CD4-positive, alpha-beta T cell treated with Interleukin-1 beta for 1 hour (primary cell): ENCODE data around the gene EGFLAM.
"Not testable (repeated sequence)": the region's sequence is repeated elsewhere in the genome, so short reads cannot be mapped to it uniquely, and the experiment has no call there.

Source experiments
- DNase-seq, 2 donors: peaks; one replicate each; pipeline ENCODE4 v3.0.0-alpha.2; 2020 to 2022

The EGFLAM gene

DNA sequence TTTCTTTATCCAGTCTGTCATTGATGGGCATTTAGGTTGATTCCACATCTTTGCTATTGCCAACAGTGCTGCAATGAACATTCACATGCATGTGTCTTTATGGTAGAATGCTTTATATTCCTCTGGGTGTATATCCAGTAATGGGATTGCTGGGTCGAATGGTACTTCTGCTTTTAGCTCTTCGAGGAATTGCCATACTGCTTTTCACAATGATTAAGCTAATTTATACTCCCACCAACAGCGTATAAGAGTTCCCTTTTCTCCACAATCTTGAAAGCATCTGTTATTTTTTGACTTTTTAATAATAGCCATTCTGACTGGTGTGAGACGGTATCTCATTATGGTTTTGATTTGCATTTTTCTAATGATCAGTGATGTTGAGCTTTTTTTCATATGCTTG lies 74.8 kb downstream of the EGFLAM start:
- not testable (repeated sequence) for DNase-seq

DNA sequence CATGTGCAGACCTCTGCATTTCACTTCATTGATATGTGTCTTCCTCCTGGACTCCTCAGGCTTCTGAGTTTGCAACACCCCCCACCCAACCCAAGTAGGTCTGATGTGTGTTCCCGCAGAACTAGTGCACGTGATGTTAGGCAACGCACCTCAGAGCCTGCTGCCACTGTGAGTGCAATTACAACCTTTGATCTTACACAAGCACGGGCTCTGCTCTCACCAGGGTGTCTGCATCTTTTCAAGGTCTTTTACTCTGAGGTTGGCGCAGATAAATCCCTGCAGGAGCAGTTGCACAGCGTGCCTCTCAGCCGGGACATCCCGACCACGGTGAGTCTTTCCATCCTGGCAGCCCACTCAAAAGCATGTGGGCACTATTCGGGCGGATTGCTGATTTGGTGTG lies 80.1 kb downstream of the EGFLAM start:
- no peak for DNase-seq

DNA sequence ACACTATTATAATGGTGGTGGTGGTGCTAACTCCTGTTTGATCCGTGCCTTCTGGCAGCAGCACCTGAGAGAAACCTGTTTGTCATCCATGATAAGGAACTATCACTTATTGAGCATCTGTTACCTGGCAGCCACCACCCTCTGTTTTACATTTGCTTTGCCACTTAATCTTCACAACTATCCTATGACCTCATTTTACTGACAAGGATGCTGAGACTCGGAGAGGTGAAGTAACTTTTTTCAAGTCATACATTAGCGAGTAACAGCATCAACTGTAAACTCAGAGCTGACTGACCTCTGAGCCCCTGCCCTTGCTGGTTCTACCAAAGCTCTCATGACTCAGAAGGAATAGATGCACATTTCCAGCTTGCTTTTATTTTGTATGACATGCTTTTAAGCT lies 81.1 kb downstream of the EGFLAM start:
- DNase-seq: no peak

DNA sequence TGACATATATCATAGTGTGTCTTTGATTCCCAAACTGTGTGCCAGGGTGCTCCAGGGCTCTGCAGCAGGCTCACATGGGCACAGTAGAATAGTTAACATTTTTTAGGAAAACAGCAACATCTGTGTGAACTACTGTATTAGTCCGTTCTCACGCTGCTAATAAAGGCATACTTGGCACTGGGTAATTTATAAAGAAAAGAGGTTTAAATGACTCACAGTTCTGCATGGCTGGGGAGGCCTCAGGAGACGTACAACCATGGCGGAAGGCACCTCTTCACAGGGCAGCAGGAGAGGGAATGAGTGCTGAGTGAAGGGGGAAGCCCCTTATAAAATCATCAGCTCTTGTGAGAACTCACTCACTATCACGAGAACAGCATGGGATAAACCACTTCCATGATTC lies 82.7 kb downstream of the EGFLAM start:
- no peak for DNase-seq

DNA sequence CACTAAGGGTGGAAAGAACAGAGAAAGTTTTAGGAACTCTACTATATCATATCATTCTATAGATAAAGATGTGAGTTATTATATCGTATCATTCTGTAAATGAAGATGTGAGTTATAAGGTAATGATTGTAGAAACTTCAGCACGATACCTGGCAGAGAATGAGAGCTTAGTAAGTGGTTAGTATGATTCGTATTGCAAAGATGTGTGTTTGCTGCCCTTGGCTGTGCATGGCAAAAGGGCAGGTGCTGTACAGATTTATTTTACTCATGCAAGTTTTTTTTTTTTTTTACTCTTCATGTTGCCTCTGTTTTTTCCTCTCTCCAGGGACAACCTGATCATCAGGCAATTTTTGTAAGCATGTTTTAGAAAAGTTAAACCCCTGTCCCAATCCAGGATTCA lies 83.3 kb downstream of the EGFLAM start:
- no peak for DNase-seq

DNA sequence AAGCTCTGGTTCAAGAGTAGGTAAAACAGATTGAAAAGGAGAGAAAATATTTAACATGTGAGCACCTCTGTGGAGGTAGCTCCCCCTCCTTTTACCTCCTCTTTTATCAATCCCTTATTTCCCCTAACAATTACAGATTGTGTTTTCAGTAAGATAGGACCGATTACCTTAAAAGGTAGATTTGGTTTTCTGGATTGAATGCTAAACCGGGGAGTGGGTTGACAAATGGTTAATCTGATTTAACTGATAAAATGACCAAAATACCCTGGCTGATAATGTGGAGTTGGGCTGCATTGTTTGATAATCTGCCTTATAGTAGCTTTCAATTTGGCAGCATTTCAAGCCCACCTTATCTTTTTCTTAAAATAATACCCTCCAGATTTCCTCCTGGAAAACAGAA lies 83.9 kb downstream of the EGFLAM start:
- no peak for DNase-seq

DNA sequence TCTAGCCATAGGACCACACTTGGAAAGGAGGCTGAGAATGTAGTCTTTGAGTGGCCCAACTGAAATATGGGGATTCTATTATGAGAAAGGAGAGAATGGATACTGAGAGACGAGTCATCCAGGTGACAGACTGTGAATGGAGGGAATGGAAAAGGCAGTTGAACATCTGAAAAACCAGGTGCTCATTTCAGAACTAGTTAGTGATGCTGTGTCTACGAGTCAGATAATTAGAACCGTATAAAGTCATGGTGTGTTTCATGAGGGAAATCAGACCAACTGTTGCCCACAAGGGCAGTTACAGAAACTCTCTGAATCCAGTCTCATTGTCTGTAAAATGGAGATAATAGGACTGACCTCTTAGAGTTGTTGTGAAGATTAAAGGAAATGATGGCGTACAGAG lies 86.5 kb downstream of the EGFLAM start:
- no peak for DNase-seq

DNA sequence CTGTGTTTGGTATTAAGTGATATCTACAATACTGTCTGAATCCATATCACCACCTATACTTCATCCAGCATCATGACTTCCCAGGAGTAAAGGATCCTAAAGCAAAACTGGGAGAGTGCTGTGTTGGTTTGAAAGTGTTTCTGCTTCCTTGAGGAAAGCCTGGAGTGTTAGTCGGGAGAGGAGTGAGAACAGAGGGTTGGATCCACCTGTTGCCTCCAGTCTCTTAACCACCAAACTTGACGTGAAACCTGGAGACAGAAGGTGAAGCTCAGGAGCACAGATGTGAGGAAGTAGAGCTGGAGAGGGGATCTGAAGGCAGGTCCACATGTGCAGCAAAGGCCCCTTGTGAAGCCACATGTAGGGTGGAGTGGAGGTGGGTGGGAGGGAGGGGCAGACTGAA lies 88.2 kb downstream of the EGFLAM start:
- DNase-seq: no peak

DNA sequence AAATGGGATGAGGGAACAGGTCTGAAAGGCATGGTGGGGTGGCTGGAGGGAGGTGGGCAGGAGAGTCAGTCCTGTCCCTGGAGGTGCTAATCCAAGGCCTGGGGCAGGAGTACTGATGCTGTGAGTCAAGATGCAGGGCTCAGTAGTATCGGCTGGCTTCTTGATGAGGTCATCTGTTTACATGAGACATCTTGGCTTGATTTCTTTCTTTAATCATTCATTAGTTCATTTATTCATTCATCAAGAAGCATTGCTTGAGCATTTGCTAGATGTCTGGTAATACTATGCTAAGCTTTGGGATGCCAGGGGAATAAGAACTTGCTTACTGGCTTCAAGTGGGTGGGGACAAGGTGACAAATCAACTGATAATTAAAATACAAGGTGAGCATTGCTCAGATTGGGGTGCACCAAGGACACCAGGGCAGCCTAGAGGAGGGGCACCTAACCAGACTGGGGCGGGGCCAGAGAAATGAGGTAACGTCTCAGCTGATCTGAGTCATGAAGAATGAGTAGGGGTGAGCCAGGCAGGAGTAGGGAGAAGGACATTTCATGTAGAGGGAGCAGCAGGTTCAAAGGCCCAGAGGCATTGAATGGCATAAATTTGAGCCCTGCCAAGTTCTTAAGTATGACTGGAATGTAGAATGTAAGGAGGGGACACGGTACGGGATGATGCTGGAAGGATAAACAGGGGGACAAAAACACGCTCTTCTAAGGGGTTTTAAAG lies 88.8 kb downstream of the EGFLAM start:
- DNase-seq: no peak

DNA sequence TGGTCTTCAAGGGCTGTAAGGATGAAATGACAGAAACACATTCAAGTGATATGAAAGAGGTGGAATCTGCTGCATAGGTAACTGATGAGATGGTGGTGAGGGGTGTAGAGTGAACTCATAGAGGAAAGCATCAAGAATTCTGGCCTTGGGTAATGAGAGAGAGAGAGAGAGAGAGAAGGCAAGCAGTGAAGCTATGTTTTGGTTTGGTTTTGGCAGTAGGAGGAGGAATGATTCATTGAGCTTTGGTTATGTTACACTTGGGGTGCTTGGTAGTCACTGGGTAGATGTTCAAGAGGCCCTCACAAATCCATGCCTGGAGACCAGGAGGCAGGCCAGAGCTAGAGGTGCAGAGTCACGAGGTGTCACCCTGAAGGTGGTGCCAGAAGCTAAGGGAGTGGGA lies 89.5 kb downstream of the EGFLAM start:
- no peak for DNase-seq

DNA sequence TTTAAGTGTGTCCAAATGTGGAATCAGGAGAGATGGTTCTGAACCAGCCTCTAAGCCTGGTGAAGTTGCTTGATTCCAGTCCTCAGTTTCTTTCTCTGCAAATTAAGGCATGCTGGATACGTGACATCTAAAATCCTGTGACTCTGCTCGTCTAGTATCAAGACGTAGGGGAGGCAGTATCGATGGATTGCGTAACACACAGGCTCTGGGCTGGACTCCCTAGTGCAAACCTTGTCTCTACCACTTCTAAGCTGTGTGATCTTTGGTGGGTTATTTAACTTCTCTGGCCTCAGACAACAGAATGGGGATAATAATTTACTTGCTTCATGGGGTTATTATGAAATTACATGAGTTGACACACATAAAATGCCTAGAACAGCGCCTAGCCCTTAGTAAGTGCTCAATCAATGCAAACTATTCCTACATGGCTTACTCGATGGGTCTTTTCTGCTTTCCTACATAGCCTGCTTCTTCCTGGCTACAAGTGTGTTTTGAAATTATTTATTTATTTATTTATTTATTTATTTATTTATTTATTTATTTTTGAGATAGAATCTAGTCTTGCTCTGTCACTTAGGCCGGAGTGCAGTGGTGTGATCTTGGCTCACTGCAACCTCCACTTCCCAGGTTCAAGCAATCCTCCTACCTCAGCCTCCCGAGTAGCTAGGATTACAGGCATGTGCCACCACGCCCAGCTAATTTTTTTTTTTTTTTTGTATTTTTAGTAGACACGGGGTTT lies 102.1 kb downstream of the EGFLAM start:
- no peak for DNase-seq

DNA sequence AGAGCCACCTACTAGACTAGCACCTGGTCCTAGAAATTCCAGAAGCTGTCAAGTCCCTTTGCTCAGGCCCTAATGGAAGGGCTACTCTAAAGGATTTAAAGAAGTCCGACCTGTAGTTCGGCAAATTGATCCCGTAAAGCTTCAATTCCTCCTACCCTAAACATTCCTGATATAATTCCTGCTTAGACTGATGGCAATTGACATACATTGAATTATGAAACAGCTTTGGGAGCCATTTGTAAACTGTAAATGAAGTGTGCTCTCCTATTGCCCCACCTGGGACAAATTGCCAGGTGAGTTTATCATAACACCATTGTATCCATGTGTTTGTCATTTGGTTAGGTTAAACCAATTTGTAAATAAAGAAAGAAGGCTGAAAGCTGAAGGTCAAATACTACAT lies 104.4 kb downstream of the EGFLAM start:
- DNase-seq: no peak

DNA sequence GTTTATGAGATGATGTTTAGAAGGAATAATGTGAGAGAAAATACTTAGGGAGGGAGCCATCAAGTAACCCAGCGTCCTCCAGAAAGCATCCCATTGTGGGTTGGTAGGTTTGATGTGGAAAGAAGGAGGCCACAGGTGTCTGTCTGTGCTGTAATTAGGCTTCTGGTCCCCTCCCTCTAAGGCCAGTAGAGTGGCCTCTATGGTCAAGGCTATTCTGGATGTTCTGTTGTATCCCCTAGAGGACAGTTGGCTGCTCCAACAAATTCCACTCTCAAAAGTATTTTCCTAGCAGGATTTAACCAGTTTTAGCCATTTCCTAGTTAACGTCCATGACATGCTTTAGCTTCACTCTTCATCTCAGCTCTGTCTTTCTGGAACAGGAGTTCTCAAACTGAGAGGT lies 106.5 kb downstream of the EGFLAM start:
- no peak for DNase-seq

DNA sequence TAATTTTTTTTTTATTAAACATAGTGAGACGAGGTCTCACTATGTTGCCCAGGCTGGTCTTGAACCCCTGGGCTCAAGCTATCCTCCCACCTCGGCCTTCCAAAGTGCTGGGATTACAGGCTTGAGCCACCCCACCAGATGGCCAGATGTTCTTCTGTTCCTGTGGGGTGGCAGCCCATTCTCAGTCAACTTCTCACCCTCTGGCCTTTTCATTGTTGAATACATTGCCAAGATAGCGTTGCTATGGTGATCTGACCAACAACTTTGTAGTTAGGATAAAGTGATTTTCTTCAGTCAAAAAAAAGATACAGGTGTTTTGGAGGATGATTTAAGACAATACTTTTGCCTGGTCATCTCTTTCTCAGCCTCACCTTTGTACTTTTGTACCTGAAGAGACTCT lies 109.1 kb downstream of the EGFLAM start:
- no peak for DNase-seq

DNA sequence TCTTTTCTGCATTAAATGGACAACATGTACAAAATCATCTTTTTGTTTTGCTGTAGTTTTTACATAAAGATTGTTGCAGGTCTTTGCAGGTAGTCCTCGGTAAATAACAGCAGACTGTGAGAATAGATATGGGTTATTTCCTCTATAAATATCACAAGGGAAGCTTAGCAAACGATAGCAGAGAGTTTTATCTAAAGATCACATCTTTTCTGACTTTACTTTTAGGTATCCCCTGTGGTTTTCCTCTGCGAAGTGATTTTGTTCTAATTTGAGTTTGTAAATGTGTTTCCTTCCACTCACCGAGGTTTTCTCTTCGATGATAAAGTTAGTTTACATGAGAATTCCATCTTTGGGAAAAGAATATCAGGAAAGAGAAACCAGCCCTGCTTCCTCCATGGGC lies 109.6 kb downstream of the EGFLAM start:
- no peak for DNase-seq

DNA sequence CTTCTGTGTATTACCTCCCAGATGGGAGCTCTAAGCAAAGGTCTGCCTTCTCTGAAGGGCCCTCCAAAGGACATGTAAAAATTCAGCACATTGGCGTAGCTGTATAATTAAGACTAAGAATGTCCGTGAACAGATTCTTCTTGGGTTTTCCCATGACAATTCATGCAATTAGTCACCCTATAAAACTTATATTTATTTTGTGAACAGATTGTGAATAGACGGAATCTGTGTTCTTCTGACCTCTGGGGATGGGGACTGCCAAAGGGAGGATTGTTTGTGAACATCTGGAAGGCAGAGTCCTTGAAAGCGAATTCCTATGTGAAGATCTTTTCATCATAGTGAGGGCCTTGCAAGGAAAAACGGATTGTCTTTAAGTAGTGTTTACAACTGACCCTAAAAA lies 111.3 kb downstream of the EGFLAM start:
- no peak for DNase-seq

DNA sequence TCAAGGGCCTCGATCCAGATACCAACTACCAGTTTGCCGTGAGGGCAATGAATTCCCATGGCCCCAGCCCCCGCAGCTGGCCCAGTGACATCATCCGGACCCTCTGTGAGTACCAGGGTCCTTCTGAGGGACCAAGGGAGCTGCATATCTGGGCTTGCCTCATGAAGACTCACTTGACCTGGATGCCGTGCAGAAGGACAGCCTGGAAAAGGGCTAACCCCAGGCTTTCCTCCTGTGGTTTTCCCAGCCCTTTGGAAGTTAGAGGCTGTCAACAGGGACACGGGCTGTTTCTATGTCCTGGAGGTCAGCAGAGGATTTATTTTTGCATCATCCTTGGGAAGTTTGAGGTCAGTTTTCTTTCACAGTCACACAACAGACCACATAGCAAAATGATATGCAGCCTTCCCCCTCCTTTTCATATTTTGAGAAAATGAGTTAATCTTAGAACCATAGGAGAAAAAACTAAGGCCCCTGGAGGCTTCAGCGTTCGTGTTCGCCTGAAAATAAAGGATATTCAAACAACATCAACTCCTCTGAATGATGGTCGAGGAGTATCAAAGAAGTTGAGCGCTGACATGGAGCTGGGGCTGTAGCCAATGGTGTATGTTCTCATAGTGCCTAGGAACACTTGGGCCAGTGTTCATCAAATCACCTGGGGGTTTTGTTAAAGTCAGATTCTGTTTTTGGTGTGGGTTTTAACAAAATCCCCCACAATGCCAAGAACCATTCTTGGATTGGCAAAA lies 112.2 kb downstream of the EGFLAM start:
- DNase-seq: no peak

DNA sequence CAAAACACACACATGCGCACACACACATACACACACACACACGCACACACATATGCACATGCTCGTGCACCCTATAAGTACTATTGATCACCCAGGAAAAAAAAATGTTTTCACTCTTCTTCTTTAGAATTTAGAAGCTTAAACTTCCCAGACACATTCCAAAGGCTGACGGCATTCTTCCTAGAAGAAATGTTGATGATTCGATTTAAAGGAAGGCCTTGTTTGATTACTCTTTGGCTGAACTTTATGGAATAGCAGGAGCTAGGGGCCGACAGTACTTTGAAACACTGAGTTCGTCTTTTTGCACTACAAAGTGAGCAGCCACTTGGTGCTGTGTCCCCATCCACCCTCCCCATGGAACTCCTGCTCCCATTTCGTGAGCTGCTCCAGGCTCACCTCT lies 113.2 kb downstream of the EGFLAM start:
- DNase-seq: no peak

DNA sequence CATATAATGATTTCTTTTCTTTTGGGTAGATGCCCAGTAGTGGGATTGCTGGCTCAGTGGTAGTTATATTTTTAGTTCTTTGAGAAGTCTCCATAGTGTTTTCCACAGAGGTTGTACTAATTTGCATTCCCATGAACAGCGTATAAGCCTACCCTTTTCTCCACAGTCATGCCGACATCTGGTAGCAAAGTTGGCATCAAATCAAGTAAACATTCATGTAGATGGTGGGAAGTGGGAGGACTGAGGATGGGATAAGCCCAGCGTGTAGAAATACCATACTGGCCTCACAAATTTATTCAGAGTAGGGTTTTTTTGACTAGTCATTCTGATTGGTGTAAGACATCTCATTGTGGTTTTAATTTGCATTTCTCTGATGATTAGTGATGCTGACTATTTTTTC lies 115.4 kb downstream of the EGFLAM start:
- DNase-seq: no peak

DNA sequence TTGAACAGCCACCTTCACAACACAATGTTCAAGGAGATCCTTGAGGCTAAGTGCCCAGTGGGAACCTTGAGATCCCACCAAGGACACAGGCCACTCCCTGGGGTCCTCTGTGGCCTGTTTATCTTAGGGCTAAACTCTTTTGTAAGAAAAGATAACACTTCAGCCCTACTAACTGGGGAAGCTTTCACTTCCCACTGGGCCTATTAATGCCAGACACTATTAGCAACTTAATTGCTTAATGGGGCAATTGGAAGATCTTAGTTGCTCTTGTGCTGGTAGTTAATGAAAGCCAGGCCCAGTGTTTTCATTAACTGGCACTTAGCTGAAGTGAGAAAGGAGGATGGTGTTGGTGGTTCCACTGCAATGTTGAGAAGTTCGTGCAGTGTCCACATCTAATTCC lies 117.1 kb downstream of the EGFLAM start:
- no peak for DNase-seq

DNA sequence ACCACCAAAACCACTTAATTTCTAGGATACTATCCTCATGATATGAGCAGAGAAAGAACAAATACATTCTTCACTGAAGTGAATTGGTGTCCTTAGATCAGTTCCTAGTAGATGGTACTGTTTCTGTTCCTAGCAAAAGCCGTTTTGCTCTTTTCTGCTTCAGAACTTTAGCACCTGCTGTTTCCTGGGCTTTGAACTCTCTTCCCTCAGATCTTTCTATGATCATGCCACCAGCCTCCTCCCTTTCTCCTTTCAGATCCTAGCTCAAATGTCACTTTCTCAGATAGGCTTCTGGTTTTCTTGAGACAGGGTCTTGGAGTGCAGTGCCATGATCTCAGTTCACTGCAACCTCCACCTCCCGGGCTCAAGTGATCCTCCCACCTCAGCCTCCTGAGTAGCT lies 118.0 kb downstream of the EGFLAM start:
- peak in 1 of 2 donors; percentile 1 for DNase-seq

DNA sequence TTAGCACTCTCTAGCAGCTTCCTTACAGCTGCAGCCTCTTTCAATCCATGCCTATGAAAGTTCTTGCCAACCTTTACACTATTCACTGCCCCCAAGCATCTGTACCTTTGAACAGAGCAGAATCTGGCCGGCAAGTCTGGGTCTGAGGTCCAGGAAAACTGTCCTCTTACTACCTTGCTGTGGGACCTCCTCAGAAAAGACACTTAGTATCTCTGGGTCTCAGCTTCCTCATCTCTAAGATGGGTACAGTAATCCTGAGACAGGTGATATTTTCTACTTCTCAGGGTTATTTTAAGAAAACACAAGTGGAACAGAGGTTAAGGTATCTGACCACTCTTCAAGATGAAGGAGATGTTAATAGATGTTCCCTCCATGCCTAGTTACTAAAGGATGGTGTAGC lies 120.2 kb downstream of the EGFLAM start:
- no peak for DNase-seq

DNA sequence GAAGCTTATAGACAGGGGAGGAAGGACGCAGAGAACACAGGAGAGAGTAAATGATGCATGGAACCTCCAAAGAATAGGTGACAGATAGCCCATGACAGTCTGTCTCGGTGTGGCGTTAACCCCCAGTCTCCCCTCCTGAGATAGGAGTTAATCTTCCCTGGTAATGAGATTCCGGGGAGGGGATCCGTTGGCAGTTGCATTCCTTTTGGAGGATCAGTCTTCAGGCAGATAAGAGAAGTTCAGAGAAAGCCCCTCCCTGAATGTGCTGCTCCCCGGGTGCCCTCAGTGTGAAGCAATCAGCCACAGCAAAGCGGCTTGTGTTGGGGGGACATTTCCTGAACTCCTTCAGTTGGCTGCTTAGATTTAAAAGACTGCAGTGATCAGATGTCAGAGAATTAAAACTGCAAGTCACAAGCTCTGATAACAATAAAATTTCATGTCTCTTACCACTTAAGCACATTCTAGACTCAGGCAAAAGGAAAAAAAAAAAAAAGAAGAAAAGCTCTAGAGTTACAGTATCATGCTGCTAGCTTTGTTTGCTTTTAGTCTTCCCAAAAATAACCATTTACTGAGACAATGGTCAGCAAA lies 121.1 kb downstream of the EGFLAM start:
- no peak for DNase-seq

DNA sequence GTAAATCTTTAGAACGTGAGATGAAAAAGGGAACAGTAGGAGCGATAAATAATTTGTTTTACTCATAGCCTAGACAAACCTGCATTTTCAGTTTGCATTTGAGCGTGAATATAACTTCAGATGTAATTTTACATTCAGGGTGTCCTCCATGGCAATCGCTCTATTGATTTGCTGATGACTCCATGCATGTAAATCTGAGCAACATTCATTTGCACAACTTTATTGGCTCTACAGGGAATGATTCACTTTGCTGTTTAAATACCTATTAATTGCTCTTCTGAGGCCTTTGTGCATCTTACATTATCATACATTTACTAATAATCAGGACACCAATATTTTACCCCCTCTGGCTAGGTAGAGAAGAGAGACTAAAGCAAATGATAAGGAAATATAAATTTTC lies 122.2 kb downstream of the EGFLAM start:
- DNase-seq: no peak
